PC-9 (cell line): Measurements from ENCODE around the gene CBX7.

Experiments used
- CTCF ChIP-seq: fragments of 200-600 bp; sonication (generic); conservative IDR thresholded peaks from 2 replicates; pipeline ENCODE4 v1.6.1; 2017; ENCODE audit warnings: mixed run types, antibody characterized with exemption, mild to moderate bottlenecking, moderate library complexity
- EZH2 ChIP-seq: fragments of 200-600 bp; sonication (generic); IDR thresholded peaks from 2 replicates; pipeline ENCODE4 v1.8.0; 2017; ENCODE audit warnings: antibody characterized with exemption, low read depth

- TF ChIP-seq CTCF (no peak), EZH2 (no peak)
Observed at GRCh38 chr22:39087098-39087497, 65.4 kb downstream of the CBX7 start.
